PC-3 (cell line): Measurements from ENCODE around the gene CCDC7. TPM values are rescaled to one million over a fixed set of nuclear protein-coding genes. Genes with fewer than 3 reads are reported as not detected.
"Not testable (repeated sequence)": the region's sequence is repeated elsewhere in the genome, so short reads cannot be mapped to it uniquely, and the experiment has no call there.

Experiments used
- ATAC-seq: fragments of 200-7000 bp; cut with Tn5 transposase; 2 replicates; pipeline ENCODE4 v1.9.1; 2020; ENCODE audit warnings: mild to moderate bottlenecking, moderate library complexity
- BruUV-seq: library from RNA; stranded (reverse); fragments of 400-500 nt; replicated peaks from 2 replicates; lab custom pipeline; 2021; lab: Mats Ljungman, UMichigan
- CTCF ChIA-PET: fragments of 300-600 bp; sonication (Branson Sonifier 250); formaldehyde crosslinking; loops from one replicate; lab custom pipeline; 2022; ENCODE audit warnings: antibody characterized with exemption; lab: Charles Lee
- POLR2A ChIA-PET: fragments of 300-600 bp; sonication (Branson Sonifier 250); formaldehyde crosslinking; loops from one replicate; lab custom pipeline; 2022; ENCODE audit warnings: antibody characterized with exemption; ENCODE audit not compliant: unreplicated experiment; lab: Charles Lee
- DNase-seq: peaks from one replicate; pipeline ENCODE4 v3.0.0-alpha.2; 2015
- H2AFZ ChIP-seq: fragments of 300-600 bp; sonication (generic); 2 replicates; pipeline ENCODE4 v1.6.0; 2016; ENCODE audit warnings: antibody characterized with exemption, low read length
- H3F3A ChIP-seq: fragments of 300-600 bp; sonication (generic); one replicate; pipeline ENCODE4 v1.6.0; 2017; ENCODE audit warnings: antibody characterized with exemption, low read length, control low read depth, mild to moderate bottlenecking; ENCODE audit not compliant: unreplicated experiment
- H3K27ac ChIP-seq: fragments of 300-600 bp; sonication (generic); 2 replicates; pipeline ENCODE4 v1.5.1; 2016; ENCODE audit warnings: mild to moderate bottlenecking, low read length
- H3K27me3 ChIP-seq: fragments of 300-600 bp; sonication (generic); 2 replicates; pipeline ENCODE4 v1.6.1; 2016; ENCODE audit warnings: low read length, mixed read lengths
- H3K36me3 ChIP-seq: fragments of 300-600 bp; sonication (generic); 2 replicates; pipeline ENCODE4 v1.6.1; 2016; ENCODE audit warnings: low read depth, mixed run types, low read length, mixed read lengths
- H3K4me1 ChIP-seq: fragments of 300-600 bp; sonication (generic); 2 replicates; pipeline ENCODE4 v1.5.1; 2016; ENCODE audit warnings: low read length; ENCODE audit not compliant: insufficient read depth
- H3K4me2 ChIP-seq: fragments of 300-600 bp; sonication (generic); 2 replicates; pipeline ENCODE4 v1.6.0; 2016; ENCODE audit warnings: low read length
- H3K4me3 ChIP-seq: fragments of 300-600 bp; sonication (generic); 2 replicates; pipeline ENCODE4 v1.5.1; 2016; ENCODE audit warnings: mild to moderate bottlenecking, low read length, mixed read lengths
- H3K79me2 ChIP-seq: fragments of 300-600 bp; sonication (generic); 2 replicates; pipeline ENCODE4 v1.6.1; 2017; ENCODE audit warnings: low read length, mixed read lengths
- H3K9ac ChIP-seq: fragments of 300-600 bp; sonication (generic); 2 replicates; pipeline ENCODE4 v1.6.0; 2016; ENCODE audit warnings: mild to moderate bottlenecking, low read length
- H3K9me2 ChIP-seq: fragments of 300-600 bp; sonication (generic); replicated peaks from 2 replicates; pipeline ENCODE4 v1.6.1; 2016; ENCODE audit warnings: mixed run types, low read length, mixed read lengths
- H3K9me3 ChIP-seq: fragments of 300-600 bp; sonication (generic); 2 replicates; pipeline ENCODE4 v1.6.1; 2016; ENCODE audit warnings: low read length, mixed read lengths
- H4K20me1 ChIP-seq: fragments of 300-600 bp; sonication (generic); 2 replicates; pipeline ENCODE4 v1.6.1; 2016; ENCODE audit warnings: low read length, mixed read lengths
- EZH2 ChIP-seq: fragments of 300-600 bp; sonication (generic); IDR thresholded peaks from one replicate; pipeline ENCODE4 v1.6.1; 2017; ENCODE audit warnings: antibody characterized with exemption, mild to moderate bottlenecking, low read length; ENCODE audit not compliant: unreplicated experiment
- EZH2phosphoT487 ChIP-seq: fragments of 300-600 bp; sonication (generic); IDR thresholded peaks from 2 replicates; pipeline ENCODE4 v1.6.1; 2018; ENCODE audit warnings: mild to moderate bottlenecking, antibody characterized with exemption, low read length, borderline replicate concordance
- intact Hi-C: fragments of 100-400 bp; cut with micrococcal nuclease; formaldehyde crosslinking; loops from 2 replicates; pipeline ENCODE4 v1.9.0; 2023
- total RNA-seq: library from RNA; depleted of rRNA; stranded (reverse); fragments of >200 nt; gene quantifications from 2 replicates; pipeline ENCODE4 v1.2.3, GENCODE V29; 2014
- TF ChIP-seq, protein P1 (sequence below): fragments of 300-600 bp; sonication (generic); conservative IDR thresholded peaks from 2 replicates; pipeline ENCODE4 v1.5.1; 2017; ENCODE audit warnings: antibody characterized with exemption, low read depth, mild to moderate bottlenecking, low read length

The CCDC7 gene
- total RNA-seq, 1 experiment from 2014 or later, result 19.1 TPM

DNA sequence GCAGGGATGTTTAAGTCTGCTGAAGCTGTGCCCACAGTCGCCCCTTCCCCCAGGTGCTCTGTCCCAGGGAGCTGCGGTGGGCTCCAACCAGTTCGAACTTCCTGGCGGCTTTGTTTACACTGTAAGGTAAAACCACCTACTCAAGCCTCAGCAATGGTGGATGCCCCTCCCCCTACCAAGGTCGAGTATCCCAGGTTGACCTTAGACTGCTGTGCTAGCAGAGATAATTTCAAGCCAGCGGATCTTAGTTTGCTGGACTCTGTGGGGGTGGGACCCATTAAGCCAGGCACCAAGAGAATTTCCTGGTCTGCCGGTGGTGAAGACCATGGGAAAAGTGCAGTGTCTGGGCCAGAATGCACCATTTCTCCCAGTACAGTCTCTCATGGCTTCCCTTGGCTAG is 56.0 kb downstream of the CCDC7 start:
- no peak for DNase-seq
- H4K20me1 ChIP-seq, result no peaks in the 10 kb centered on the region
- ATAC-seq, result no peak
- no peak overlapping the region for H3K4me3 ChIP-seq
- intact Hi-C loops, result no loop called here
- no peak overlapping the region for H3K4me2 ChIP-seq
- H3K27ac ChIP-seq, result no peak overlapping the region
- H3F3A ChIP-seq, result no peaks in the 10 kb centered on the region
- ChIA-PET CTCF (no interaction called here), POLR2A (no interaction called here)
- H3K79me2 ChIP-seq, result no peaks in the 10 kb centered on the region
- no TSS peak for BruUV-seq
- H3K9ac ChIP-seq, result no peak overlapping the region
- no peaks in the 10 kb centered on the region for H3K4me1 ChIP-seq
- no peaks in the 10 kb centered on the region for H3K9me3 ChIP-seq
- no peaks in the 10 kb centered on the region for H3K9me2 ChIP-seq
- no peaks in the 10 kb centered on the region for H3K27me3 ChIP-seq
- peaks cover 5% of the 10 kb centered on the region; the same call in 1 of the 2 replicates for H3K36me3 ChIP-seq
- TF ChIP-seq, protein P1, sequence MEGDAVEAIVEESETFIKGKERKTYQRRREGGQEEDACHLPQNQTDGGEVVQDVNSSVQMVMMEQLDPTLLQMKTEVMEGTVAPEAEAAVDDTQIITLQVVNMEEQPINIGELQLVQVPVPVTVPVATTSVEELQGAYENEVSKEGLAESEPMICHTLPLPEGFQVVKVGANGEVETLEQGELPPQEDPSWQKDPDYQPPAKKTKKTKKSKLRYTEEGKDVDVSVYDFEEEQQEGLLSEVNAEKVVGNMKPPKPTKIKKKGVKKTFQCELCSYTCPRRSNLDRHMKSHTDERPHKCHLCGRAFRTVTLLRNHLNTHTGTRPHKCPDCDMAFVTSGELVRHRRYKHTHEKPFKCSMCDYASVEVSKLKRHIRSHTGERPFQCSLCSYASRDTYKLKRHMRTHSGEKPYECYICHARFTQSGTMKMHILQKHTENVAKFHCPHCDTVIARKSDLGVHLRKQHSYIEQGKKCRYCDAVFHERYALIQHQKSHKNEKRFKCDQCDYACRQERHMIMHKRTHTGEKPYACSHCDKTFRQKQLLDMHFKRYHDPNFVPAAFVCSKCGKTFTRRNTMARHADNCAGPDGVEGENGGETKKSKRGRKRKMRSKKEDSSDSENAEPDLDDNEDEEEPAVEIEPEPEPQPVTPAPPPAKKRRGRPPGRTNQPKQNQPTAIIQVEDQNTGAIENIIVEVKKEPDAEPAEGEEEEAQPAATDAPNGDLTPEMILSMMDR, result no peak
- no peak for TF ChIP-seq EZH2
- no peak for TF ChIP-seq EZH2phosphoT487
- H2AFZ ChIP-seq, result no peak overlapping the region

DNA sequence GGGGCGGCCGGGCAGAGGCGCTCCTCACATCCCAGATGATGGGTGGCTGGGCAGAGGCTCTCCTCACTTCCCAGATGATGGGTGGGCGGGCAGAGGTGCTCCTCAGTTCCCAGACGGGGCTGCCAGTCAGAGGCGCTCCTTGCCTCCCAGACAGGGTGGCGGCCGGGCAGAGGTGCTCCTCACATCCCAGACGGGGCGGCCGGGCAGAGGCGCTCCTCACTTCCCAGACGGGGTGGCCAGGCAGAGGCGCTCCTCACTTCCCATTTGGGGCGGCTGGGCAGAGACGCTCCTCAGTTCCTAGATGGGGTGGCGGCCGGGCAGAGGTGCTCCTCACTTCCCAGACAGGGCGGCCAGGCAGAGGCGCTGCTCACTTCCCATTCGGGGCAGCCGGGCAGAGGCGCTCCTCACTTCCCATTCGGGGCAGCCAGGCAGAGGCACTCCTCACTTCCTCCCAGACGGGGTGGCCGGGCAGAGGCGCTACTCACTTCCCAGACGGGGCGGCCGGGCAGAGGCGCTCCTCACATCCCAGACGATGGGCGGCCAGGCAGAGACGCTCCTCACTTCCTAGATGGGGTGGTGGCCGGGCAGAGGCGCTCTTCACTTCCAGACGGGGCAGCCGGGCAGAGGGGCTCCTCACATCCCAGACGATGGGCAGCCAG is 60.0 kb downstream of the CCDC7 start:
- CTCF ChIA-PET, DNase-seq, H3F3A ChIP-seq, POLR2A ChIA-PET, H3K79me2 ChIP-seq, H3K9ac ChIP-seq, H3K4me2 ChIP-seq, H3K9me3 ChIP-seq, intact Hi-C loops, BruUV-seq, H3K4me3 ChIP-seq, H3K36me3 ChIP-seq, H2AFZ ChIP-seq, H3K27ac ChIP-seq, H3K27me3 ChIP-seq, H3K9me2 ChIP-seq, H4K20me1 ChIP-seq, ATAC-seq, H3K4me1 ChIP-seq: not testable (repeated sequence)

DNA sequence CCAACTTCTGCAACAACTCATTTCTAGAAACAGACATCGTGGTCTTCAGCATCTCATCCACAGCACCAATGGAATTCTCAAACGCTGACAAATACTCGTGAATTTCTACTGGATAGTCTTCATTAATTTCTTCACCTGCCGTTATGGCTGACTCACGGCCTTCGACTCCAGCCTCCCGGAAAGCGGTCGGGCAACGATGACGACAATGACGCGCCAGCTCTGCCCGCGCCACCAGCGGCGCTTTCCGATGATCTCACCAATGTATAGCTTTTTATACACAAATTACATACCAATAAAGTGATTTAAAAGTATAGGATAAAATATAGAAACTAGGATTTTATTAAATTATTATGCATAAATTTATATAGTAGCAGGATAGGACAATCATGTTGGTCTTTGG is 65.7 kb downstream of the CCDC7 start:
- Histone ChIP-seq H3K27me3 (no peaks in the 10 kb centered on the region), H2AFZ (no peak overlapping the region), H3K9me3 (0 out of 2 replicates have a peak, but pooled peaks cover 3% of the 10 kb centered on the region), H3K36me3 (no peaks in the 10 kb centered on the region), H4K20me1 (no peaks in the 10 kb centered on the region), H3K9ac (no peak overlapping the region), H3F3A (no peaks in the 10 kb centered on the region), H3K4me1 (no peaks in the 10 kb centered on the region), H3K27ac (no peak overlapping the region), H3K9me2 (no peaks in the 10 kb centered on the region), H3K79me2 (no peaks in the 10 kb centered on the region), H3K4me3 (no peak overlapping the region), H3K4me2 (no peak overlapping the region)
- TF ChIP-seq EZH2 (no peak), EZH2phosphoT487 (no peak)
- TF ChIP-seq, protein P1, result no peak
- intact Hi-C loops, result no loop called here
- no peak for DNase-seq
- CTCF ChIA-PET, result no interaction called here
- no peak for ATAC-seq
- POLR2A ChIA-PET, result no interaction called here
- no TSS peak for BruUV-seq
